Stomach (tissue), 4 donors: ENCODE data around the gene LSM7.

ENCODE experiments used
- CTCF ChIP-seq, 7 experiments: fragments of 450-650 bp in 4 of 7; fragments of 200-600 bp in 3 of 7; sonication (generic) in 3 of 7; IDR thresholded peaks; one replicate each; pipeline ENCODE4 v1.5.1; 2016 to 2019; ENCODE audit warnings: antibody characterized with exemption in 7 of 7, control low read depth in 2 of 7, mild to moderate bottlenecking in 1 of 7
- EP300 ChIP-seq: sonication (generic); formaldehyde crosslinking; IDR thresholded peaks from one replicate; pipeline ENCODE4 v1.6.1; 2017; ENCODE audit warnings: antibody characterized with exemption
- POLR2A ChIP-seq, 4 donors: fragments of 450-650 bp; IDR thresholded peaks; one replicate each; pipeline ENCODE4 v1.6.1; 2016; ENCODE audit warnings: antibody characterized with exemption in 4 of 4, control low read depth in 2 of 4, mild to moderate bottlenecking in 1 of 4, moderate library complexity in 1 of 4
- POLR2AphosphoS5 ChIP-seq, 3 donors: sonication (generic); formaldehyde crosslinking; IDR thresholded peaks; one replicate each; pipeline ENCODE4 v1.6.1; 2016; ENCODE audit warnings: antibody characterized with exemption in 3 of 3

- no peak for TF ChIP-seq CTCF (IDR thresholded peaks at IDR 0.05)
- TF ChIP-seq POLR2A (IDR thresholded peaks at IDR 0.05): no peak
- no peak for TF ChIP-seq POLR2AphosphoS5 (IDR thresholded peaks at IDR 0.05)
- no peak for TF ChIP-seq EP300
Measured at GRCh38 chr19:2337329-2337707, 8.9 kb upstream of the LSM7 start.
